HCT116 (cell line): ENCODE measurements around the gene DPEP3. TPM values are rescaled to one million over a fixed set of nuclear protein-coding genes. Genes with fewer than 3 reads are reported as not detected.
A peak's percentile ranks its signal among the peaks of the same experiment; 100 is the strongest.
"Not testable (repeated sequence)": the region's sequence is repeated elsewhere in the genome, so short reads cannot be mapped to it uniquely, and the experiment has no call there.

Experiments used
- ATAC-seq: fragments of 200-7000 bp; cut with Tn5 transposase; 2 replicates; pipeline ENCODE4 v1.9.1; 2020; ENCODE audit warnings: mild to moderate bottlenecking, moderate library complexity
- BruUV-seq: library from RNA; stranded (reverse); fragments of 400-500 nt; replicated peaks from 2 replicates; lab custom pipeline; 2021; lab: Mats Ljungman, UMichigan
- CTCF ChIA-PET: fragments of 300-600 bp; sonication (Branson Sonifier 250); formaldehyde crosslinking; loops from one replicate; lab custom pipeline; 2021; ENCODE audit warnings: antibody characterized with exemption; lab: Charles Lee
- POLR2A ChIA-PET: fragments of 300-600, 350-600 bp; sonication (Branson Sonifier 250); formaldehyde crosslinking; loops from one replicate; lab custom pipeline; 2021; ENCODE audit warnings: antibody characterized with exemption; lab: Charles Lee
- RAD21 ChIA-PET, 2 experiments: fragments of 300-600 bp; sonication (Branson Sonifier 250); formaldehyde crosslinking; loops; one replicate each; lab custom pipeline; 2023; ENCODE audit warnings: low total read pairs in 2 of 2; ENCODE audit not compliant: uncharacterized antibody in 2 of 2, unreplicated experiment in 2 of 2, low non-redundant PET in 1 of 2; lab: Charles Lee
- DNase-seq: peaks from one replicate; pipeline ENCODE4 v3.0.0-alpha.2; 2010; ENCODE audit warnings: low read depth, low spot score
- H2AFZ ChIP-seq: fragments of 200-600 bp; shearing (Covaris generic), sonication (generic); 2 replicates; pipeline ENCODE4 v1.6.1; 2017; ENCODE audit warnings: low read depth, mixed run types, mixed read lengths, antibody characterized with exemption, low read length; ENCODE audit not compliant: poor library complexity, severe bottlenecking
- H3K27ac ChIP-seq: 2 replicates; pipeline ENCODE4 v1.5.1; 2012; ENCODE audit warnings: low read depth, low read length
- H3K27me3 ChIP-seq: fragments of 200-600 bp; sonication (generic); 2 replicates; pipeline ENCODE4 v1.6.1; 2016; ENCODE audit warnings: mixed run types, low read length, mixed read lengths; ENCODE audit not compliant: insufficient read depth
- H3K36me3 ChIP-seq, 2 experiments: fragments of 200-500 bp in 1 of 2; fragments of 200-600 bp in 1 of 2; sonication (Bioruptor generic) in 1 of 2; sonication (generic) in 1 of 2; 2 replicates each; pipeline versions ENCODE4 v1.5.1 to v1.6.1; 2014 to 2016; ENCODE audit warnings: low read length in 2 of 2, inconsistent platforms in 1 of 2, mixed read lengths in 1 of 2, mixed run types in 1 of 2; ENCODE audit not compliant: insufficient read depth in 2 of 2, control insufficient read depth in 1 of 2
- H3K4me1 ChIP-seq, 2 experiments: fragments of 200-600 bp in 1 of 2; sonication (generic) in 1 of 2; 2 replicates each; pipeline versions ENCODE4 v1.5.1 to v1.6.1; 2012 to 2017; ENCODE audit warnings: low read length in 2 of 2, inconsistent platforms in 1 of 2, mild to moderate bottlenecking in 1 of 2, mixed read lengths in 1 of 2, mixed run types in 1 of 2, moderate library complexity in 1 of 2; ENCODE audit not compliant: insufficient read depth in 2 of 2, control insufficient read depth in 1 of 2
- H3K4me2 ChIP-seq: fragments of 200-600 bp; sonication (generic); 2 replicates; pipeline ENCODE4 v1.6.1; 2017; ENCODE audit warnings: mixed run types, low read length, mixed read lengths
- H3K4me3 ChIP-seq, 2 experiments: fragments of 200-600 bp in 1 of 2; sonication (generic) in 1 of 2; replicated peaks in 1 of 2; 2 replicates each; pipeline ENCODE4 v1.5.1; 2011 to 2016; ENCODE audit warnings: low read length in 2 of 2, control low read depth in 1 of 2, low read depth in 1 of 2, mild to moderate bottlenecking in 1 of 2, mixed read lengths in 1 of 2, mixed run types in 1 of 2
- H3K79me2 ChIP-seq: fragments of 200-600 bp; sonication (generic); 2 replicates; pipeline ENCODE4 v1.6.1; 2017; ENCODE audit warnings: mild to moderate bottlenecking, mixed run types, low read length, moderate library complexity, mixed read lengths; ENCODE audit not compliant: insufficient read depth
- H3K9ac ChIP-seq: fragments of 200-600 bp; sonication (generic); 2 replicates; pipeline ENCODE4 v1.6.1; 2016; ENCODE audit warnings: low read length, mixed read lengths
- H3K9me2 ChIP-seq: fragments of 200-600 bp; sonication (generic), shearing (Covaris generic); 2 replicates; pipeline ENCODE4 v1.6.1; 2017; ENCODE audit warnings: mixed run types, mild to moderate bottlenecking, moderate library complexity; ENCODE audit not compliant: insufficient read depth
- H3K9me3 ChIP-seq, 2 experiments: fragments of 200-500 bp in 1 of 2; fragments of 200-600 bp in 1 of 2; sonication (Bioruptor generic) in 1 of 2; sonication (generic) in 1 of 2; 2 replicates each; pipeline ENCODE4 v1.6.1; 2014 to 2017; ENCODE audit warnings: low read length in 2 of 2, mixed read lengths in 2 of 2, inconsistent platforms in 1 of 2, low read depth in 1 of 2, mild to moderate bottlenecking in 1 of 2, mixed run types in 1 of 2, moderate library complexity in 1 of 2; ENCODE audit not compliant: control insufficient read depth in 1 of 2, insufficient read depth in 1 of 2
- H4K20me1 ChIP-seq: fragments of 200-600 bp; sonication (generic), shearing (Covaris generic); 2 replicates; pipeline ENCODE4 v1.6.1; 2017; ENCODE audit warnings: mixed run types, mild to moderate bottlenecking, moderate library complexity; ENCODE audit not compliant: insufficient read depth
- CBX3 ChIP-seq: IDR thresholded peaks from 2 replicates; pipeline ENCODE4 v1.6.1; 2012; ENCODE audit warnings: low read depth
- CEBPB ChIP-seq: IDR thresholded peaks from 2 replicates; pipeline ENCODE4 v1.6.1; 2012; ENCODE audit warnings: low read depth
- EGR1 ChIP-seq: IDR thresholded peaks from 2 replicates; pipeline ENCODE4 v1.6.1; 2012; ENCODE audit warnings: low read depth
- EZH2 ChIP-seq: fragments of 200-600 bp; sonication (generic); IDR thresholded peaks from 2 replicates; pipeline ENCODE4 v1.6.1; 2017; ENCODE audit warnings: antibody characterized with exemption, mixed run types
- JUND ChIP-seq: IDR thresholded peaks from 2 replicates; pipeline ENCODE4 v1.6.1; 2012
- POLR2A ChIP-seq: IDR thresholded peaks from 2 replicates; pipeline ENCODE4 v1.7.0; 2011; ENCODE audit warnings: borderline replicate concordance; ENCODE audit not compliant: insufficient read depth, insufficient read length; ENCODE audit errors: extremely low read depth
- SRF ChIP-seq: IDR thresholded peaks from 2 replicates; pipeline ENCODE4 v1.6.1; 2012; ENCODE audit warnings: low read depth
- ZFX ChIP-seq: fragments of 450-650 bp; IDR thresholded peaks from 2 replicates; pipeline ENCODE4 v1.6.1; 2017
- ZNF274 ChIP-seq: fragments of 200-500 bp; sonication (Bioruptor generic); IDR thresholded peaks from 2 replicates; pipeline ENCODE4 v1.6.1; 2014; ENCODE audit warnings: mild to moderate bottlenecking, low read depth, low read length, inconsistent platforms
- intact Hi-C: fragments of 100-400 bp; cut with micrococcal nuclease; formaldehyde crosslinking; loops from 2 replicates; pipeline ENCODE4 v1.10.0; 2022
- total RNA-seq: library from RNA; stranded (reverse); gene quantifications from one replicate; pipeline ENCODE4 v1.2.1, GENCODE V29; 2021; ENCODE audit not compliant: unreplicated experiment
- TF ChIP-seq, protein P1 (sequence below): IDR thresholded peaks from 2 replicates; pipeline ENCODE4 v1.6.1; 2012; ENCODE audit warnings: low read depth
- TF ChIP-seq, protein P2 (sequence below): IDR thresholded peaks from 2 replicates; pipeline ENCODE4 v1.6.1; 2011; ENCODE audit warnings: mild to moderate bottlenecking, low read length, moderate library complexity; ENCODE audit not compliant: insufficient replicate concordance; ENCODE audit errors: extremely low read depth

Gene DPEP3
- total RNA-seq, 1 experiment from 2014 or later: not detected

DNA sequence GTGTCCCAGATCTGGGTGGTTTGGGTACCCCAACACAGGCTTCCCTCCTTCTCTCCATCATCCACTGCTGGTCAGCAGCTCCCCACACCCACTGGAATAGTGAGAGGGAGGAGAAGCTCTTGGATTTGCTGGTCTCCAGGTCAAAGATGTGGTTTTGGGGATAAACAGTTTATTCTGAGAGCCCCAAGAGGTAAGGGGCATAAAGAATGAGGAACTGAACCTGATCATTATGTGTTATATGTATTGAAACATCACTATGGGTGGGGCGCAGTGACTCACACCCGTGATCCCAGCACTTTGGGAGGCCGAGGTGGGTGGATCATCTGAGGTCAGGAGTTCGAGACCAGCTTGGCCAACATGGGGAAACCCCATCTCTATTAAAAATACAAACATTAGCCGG, 15.1 kb upstream of the DPEP3 start:
- BruUV-seq: no TSS peak
- no peak overlapping the region for H3K9ac ChIP-seq
- TF ChIP-seq EGR1 (no peak), ZNF274 (no peak), CBX3 (no peak), SRF (no peak), CEBPB (no peak), ZFX (no peak), JUND (no peak), POLR2A (no peak), EZH2 (no peak)
- TF ChIP-seq, protein P1, sequence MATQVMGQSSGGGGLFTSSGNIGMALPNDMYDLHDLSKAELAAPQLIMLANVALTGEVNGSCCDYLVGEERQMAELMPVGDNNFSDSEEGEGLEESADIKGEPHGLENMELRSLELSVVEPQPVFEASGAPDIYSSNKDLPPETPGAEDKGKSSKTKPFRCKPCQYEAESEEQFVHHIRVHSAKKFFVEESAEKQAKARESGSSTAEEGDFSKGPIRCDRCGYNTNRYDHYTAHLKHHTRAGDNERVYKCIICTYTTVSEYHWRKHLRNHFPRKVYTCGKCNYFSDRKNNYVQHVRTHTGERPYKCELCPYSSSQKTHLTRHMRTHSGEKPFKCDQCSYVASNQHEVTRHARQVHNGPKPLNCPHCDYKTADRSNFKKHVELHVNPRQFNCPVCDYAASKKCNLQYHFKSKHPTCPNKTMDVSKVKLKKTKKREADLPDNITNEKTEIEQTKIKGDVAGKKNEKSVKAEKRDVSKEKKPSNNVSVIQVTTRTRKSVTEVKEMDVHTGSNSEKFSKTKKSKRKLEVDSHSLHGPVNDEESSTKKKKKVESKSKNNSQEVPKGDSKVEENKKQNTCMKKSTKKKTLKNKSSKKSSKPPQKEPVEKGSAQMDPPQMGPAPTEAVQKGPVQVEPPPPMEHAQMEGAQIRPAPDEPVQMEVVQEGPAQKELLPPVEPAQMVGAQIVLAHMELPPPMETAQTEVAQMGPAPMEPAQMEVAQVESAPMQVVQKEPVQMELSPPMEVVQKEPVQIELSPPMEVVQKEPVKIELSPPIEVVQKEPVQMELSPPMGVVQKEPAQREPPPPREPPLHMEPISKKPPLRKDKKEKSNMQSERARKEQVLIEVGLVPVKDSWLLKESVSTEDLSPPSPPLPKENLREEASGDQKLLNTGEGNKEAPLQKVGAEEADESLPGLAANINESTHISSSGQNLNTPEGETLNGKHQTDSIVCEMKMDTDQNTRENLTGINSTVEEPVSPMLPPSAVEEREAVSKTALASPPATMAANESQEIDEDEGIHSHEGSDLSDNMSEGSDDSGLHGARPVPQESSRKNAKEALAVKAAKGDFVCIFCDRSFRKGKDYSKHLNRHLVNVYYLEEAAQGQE: no peak
- TF ChIP-seq, protein P2, sequence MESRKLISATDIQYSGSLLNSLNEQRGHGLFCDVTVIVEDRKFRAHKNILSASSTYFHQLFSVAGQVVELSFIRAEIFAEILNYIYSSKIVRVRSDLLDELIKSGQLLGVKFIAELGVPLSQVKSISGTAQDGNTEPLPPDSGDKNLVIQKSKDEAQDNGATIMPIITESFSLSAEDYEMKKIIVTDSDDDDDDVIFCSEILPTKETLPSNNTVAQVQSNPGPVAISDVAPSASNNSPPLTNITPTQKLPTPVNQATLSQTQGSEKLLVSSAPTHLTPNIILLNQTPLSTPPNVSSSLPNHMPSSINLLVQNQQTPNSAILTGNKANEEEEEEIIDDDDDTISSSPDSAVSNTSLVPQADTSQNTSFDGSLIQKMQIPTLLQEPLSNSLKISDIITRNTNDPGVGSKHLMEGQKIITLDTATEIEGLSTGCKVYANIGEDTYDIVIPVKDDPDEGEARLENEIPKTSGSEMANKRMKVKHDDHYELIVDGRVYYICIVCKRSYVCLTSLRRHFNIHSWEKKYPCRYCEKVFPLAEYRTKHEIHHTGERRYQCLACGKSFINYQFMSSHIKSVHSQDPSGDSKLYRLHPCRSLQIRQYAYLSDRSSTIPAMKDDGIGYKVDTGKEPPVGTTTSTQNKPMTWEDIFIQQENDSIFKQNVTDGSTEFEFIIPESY: no peak
- intact Hi-C loops: no loop called here
- H3K4me1 ChIP-seq: peaks cover 5 to 20% of the 10 kb centered on the region in 2 experiments; a peak in 3 of 4 replicates
- H3K9me3 ChIP-seq: no peaks in the 10 kb centered on the region
- no peak overlapping the region for H2AFZ ChIP-seq
- ChIA-PET RAD21 (no interaction called here), POLR2A (no interaction called here), CTCF (no interaction called here)
- no peak for DNase-seq
- no peak overlapping the region for H3K27ac ChIP-seq
- no peak overlapping the region for H3K4me3 ChIP-seq
- ATAC-seq: no peak
- no peaks in the 10 kb centered on the region for H4K20me1 ChIP-seq
- H3K36me3 ChIP-seq: no peaks in the 10 kb centered on the region
- no peaks in the 10 kb centered on the region for H3K9me2 ChIP-seq
- H3K4me2 ChIP-seq: no peak overlapping the region
- H3K79me2 ChIP-seq: no peaks in the 10 kb centered on the region
- no peaks in the 10 kb centered on the region for H3K27me3 ChIP-seq

DNA sequence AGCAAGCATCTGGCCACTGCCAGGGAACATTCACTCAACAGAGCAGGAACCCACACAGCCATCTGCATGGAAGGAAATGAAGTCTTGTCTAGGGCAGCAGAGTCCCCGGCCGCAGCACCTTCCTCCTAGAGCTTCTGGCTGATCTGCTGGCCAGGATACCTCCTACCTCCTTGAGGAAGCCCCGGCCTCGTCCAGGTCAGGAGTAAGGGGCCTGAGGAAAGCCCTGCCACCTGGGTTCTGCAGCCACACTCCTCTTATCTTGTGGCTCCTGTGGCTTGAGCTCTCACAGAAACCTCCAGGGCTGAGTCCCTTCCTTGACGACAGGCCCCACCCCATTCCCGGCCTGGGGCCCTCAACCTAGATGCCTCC, 13.7 kb upstream of the DPEP3 start:
- ATAC-seq, BruUV-seq, H3K9me3 ChIP-seq, DNase-seq, H2AFZ ChIP-seq, H4K20me1 ChIP-seq, intact Hi-C loops, POLR2A ChIA-PET, H3K9me2 ChIP-seq, H3K79me2 ChIP-seq, H3K4me3 ChIP-seq, H3K27me3 ChIP-seq, H3K36me3 ChIP-seq, RAD21 ChIA-PET: not testable (repeated sequence)
- Histone ChIP-seq H3K4me2 (peak overlapping the region; percentile 76; the same call in 1 of the 2 replicates), H3K4me1 (peaks cover 5 to 20% of the 10 kb centered on the region in 2 experiments; a peak in 3 of 4 replicates), H3K27ac (peak overlapping the region; percentile 48; the same call in 1 of the 2 replicates), H3K9ac (peak overlapping the region; percentile 65)
- CTCF ChIA-PET: interaction anchor here (1.0 kb wide), 1 partner anchor 47 kb away, joined by 3 read pairs; no protein-coding TSS in a partner anchor
